HG03025 (cell line): ENCODE results near the gene STS.
"Not testable (repeated sequence)": the region's sequence is repeated elsewhere in the genome, so short reads cannot be mapped to it uniquely, and the experiment has no call there.

ENCODE experiments used
- ATAC-seq: cut with Tn5 transposase; IDR thresholded peaks from one replicate; pipeline ENCODE4 v1.9.1; 2021; ENCODE audit warnings: mild to moderate bottlenecking, moderate library complexity; ENCODE audit not compliant: unreplicated experiment, low FRiP score

The STS gene

DNA sequence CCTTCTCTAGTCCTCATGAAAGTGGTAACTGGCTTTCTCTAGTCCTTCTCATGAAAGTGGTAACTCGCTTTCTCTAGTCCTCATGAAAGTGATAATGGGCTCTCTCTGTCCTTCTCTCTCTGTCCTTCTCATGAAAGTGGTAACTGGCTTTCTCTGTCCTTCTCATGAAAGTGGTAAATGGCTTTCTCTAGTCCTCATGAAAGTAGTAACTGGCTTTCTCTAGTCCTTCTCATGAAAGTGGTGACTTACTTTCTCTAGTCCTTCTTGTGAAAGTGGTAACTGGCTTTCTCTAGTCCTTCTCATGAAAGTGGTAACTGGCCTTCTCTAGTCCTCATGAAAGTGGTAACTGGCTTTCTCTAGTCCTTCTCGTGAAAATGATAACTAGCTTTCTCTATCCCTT lies 31.3 kb downstream of the STS start:
- ATAC-seq = not testable (repeated sequence)

- ATAC-seq = no peak
Observed at GRCh38 chrX:7179446-7179845, 31.9 kb downstream of the STS start.

- ATAC-seq = no peak
Observed at GRCh38 chrX:7184816-7185215, 37.3 kb downstream of the STS start.

- no peak for ATAC-seq
Observed at GRCh38 chrX:7188672-7189071, 41.2 kb downstream of the STS start.

- no peak for ATAC-seq
Observed at GRCh38 chrX:7190157-7190556, 42.6 kb downstream of the STS start.

DNA sequence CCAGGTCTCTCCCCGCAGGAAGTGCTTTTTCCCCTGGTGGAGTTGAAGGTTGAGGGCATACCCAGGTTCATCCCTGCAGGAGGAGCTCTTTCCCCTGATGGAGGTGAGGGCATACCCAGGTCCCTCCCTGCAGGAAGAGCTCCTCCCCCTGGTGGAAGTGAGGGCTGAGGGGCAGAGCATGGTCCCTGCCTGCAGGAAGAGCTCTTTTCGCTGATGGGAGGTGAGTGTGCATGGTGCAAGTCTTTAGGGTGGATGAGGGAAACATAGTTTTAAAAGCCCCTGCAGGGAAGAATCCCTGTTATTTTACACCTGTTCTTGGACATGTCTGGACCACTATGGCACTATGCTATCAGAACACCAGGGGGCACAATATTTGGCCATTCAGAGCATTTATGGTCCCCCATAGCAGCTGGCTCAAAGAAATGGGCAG lies 44.2 kb downstream of the STS start:
- no peak for ATAC-seq

DNA sequence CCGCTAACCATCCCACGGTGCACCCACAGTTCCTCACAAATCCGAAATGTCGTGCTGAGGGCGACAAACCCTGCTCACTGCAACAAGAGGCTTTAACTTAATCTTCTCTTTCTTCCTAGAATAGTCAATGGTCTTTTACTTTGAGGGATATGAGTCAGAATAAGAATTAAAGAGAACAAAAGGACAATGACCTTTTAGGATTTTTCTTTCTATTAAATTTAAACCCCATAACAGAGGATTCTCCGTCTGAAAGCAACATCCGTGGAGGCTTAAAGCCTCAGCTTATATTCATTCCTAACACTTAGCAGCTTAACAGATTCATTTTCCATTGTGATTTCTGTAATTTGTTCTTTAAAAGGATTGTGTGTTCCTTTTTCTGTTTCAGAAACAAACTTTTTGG lies 45.4 kb downstream of the STS start:
- no peak for ATAC-seq

GRCh38 chrX:7194606-7195005 lies 47.1 kb downstream of the STS start:
- ATAC-seq = no peak
